ENCODE results near the gene UXT.
A peak's percentile ranks its signal among the peaks of the same experiment; 100 is the strongest.
"Not testable (repeated sequence)": the region's sequence is repeated elsewhere in the genome, so short reads cannot be mapped to it uniquely, and the experiment has no call there.

The UXT gene

GRCh38 chrX:47674776-47675175 is 15.8 kb upstream of the UXT start:
- H3K4me1 ChIP-seq (ENCODE audit: control insufficient read depth, insufficient read depth, low read length): no peaks in the 10 kb centered on the region
- no peak overlapping the region for H3K4me3 ChIP-seq (ENCODE audit: low read length)
- no peak for DNase-seq (ENCODE audit: low read depth)
- no peaks in the 10 kb centered on the region for H3K36me3 ChIP-seq (ENCODE audit: control insufficient read depth, insufficient read depth, low read length, severe bottlenecking)
- H3K27me3 ChIP-seq (replicated peaks; ENCODE audit: control insufficient read depth, insufficient read depth, low read length): peaks cover 5% of the 10 kb centered on the region
- no peak overlapping the region for H3K9ac ChIP-seq (ENCODE audit: low read length)
- peaks cover 8% of the 10 kb centered on the region for H3K9me3 ChIP-seq (ENCODE audit: control insufficient read depth, low read length)

- H3K4me3 ChIP-seq (ENCODE audit: low read length); H3K9ac ChIP-seq (ENCODE audit: low read length); H3K9me3 ChIP-seq (ENCODE audit: control insufficient read depth, low read length); DNase-seq (ENCODE audit: low read depth); H3K36me3 ChIP-seq (ENCODE audit: control insufficient read depth, insufficient read depth, low read length, severe bottlenecking); H3K27me3 ChIP-seq (replicated peaks; ENCODE audit: control insufficient read depth, insufficient read depth, low read length): not testable (repeated sequence)
- H3K4me1 ChIP-seq (ENCODE audit: control insufficient read depth, insufficient read depth, low read length): peaks cover 21% of the 10 kb centered on the region
Measured at GRCh38 chrX:47665797-47666196, 6.8 kb upstream of the UXT start.

- Histone ChIP-seq H3K4me1 (ENCODE audit: control insufficient read depth, insufficient read depth, low read length) (peaks cover 21% of the 10 kb centered on the region), H3K9ac (ENCODE audit: low read length) (no peak overlapping the region), H3K4me3 (ENCODE audit: low read length) (no peak overlapping the region), H3K36me3 (ENCODE audit: control insufficient read depth, insufficient read depth, low read length, severe bottlenecking) (no peaks in the 10 kb centered on the region), H3K27me3 (replicated peaks; ENCODE audit: control insufficient read depth, insufficient read depth, low read length) (no peaks in the 10 kb centered on the region), H3K9me3 (ENCODE audit: control insufficient read depth, low read length) (no peaks in the 10 kb centered on the region)
- peak; percentile 21 for DNase-seq (ENCODE audit: low read depth)
Measured at GRCh38 chrX:47664737-47665136, 5.8 kb upstream of the UXT start.

- H3K4me3 ChIP-seq (ENCODE audit: low read length): no peak overlapping the region
- no peaks in the 10 kb centered on the region for H3K27me3 ChIP-seq (replicated peaks; ENCODE audit: control insufficient read depth, insufficient read depth, low read length)
- no peaks in the 10 kb centered on the region for H3K9me3 ChIP-seq (ENCODE audit: control insufficient read depth, low read length)
- H3K36me3 ChIP-seq (ENCODE audit: control insufficient read depth, insufficient read depth, low read length, severe bottlenecking): peaks cover 4% of the 10 kb centered on the region
- H3K4me1 ChIP-seq (ENCODE audit: control insufficient read depth, insufficient read depth, low read length): peaks cover 24% of the 10 kb centered on the region
- H3K9ac ChIP-seq (ENCODE audit: low read length): peak overlapping the region; percentile 71
- peak; percentile 71 for DNase-seq (ENCODE audit: low read depth)
Measured at GRCh38 chrX:47662144-47662657, 3.2 kb upstream of the UXT start.

- Histone ChIP-seq H3K4me3 (ENCODE audit: low read length) (no peak overlapping the region), H3K9me3 (ENCODE audit: control insufficient read depth, low read length) (no peaks in the 10 kb centered on the region), H3K4me1 (ENCODE audit: control insufficient read depth, insufficient read depth, low read length) (peaks cover 24% of the 10 kb centered on the region), H3K9ac (ENCODE audit: low read length) (peak overlapping the region; percentile 68), H3K27me3 (replicated peaks; ENCODE audit: control insufficient read depth, insufficient read depth, low read length) (no peaks in the 10 kb centered on the region), H3K36me3 (ENCODE audit: control insufficient read depth, insufficient read depth, low read length, severe bottlenecking) (peaks cover 10% of the 10 kb centered on the region)
- no peak for DNase-seq (ENCODE audit: low read depth)
Measured at GRCh38 chrX:47661539-47661938, 2.6 kb upstream of the UXT start.

GRCh38 chrX:47659421-47659726 is 394 bp upstream of the UXT start:
- peak overlapping the region; percentile 89 for H3K4me3 ChIP-seq (ENCODE audit: low read length)
- DNase-seq (ENCODE audit: low read depth): no peak
- peaks cover 23% of the 10 kb centered on the region for H3K36me3 ChIP-seq (ENCODE audit: control insufficient read depth, insufficient read depth, low read length, severe bottlenecking)
- H3K9me3 ChIP-seq (ENCODE audit: control insufficient read depth, low read length): no peaks in the 10 kb centered on the region
- H3K4me1 ChIP-seq (ENCODE audit: control insufficient read depth, insufficient read depth, low read length): peaks cover 19% of the 10 kb centered on the region
- H3K9ac ChIP-seq (ENCODE audit: low read length): peak overlapping the region; percentile 91
- no peaks in the 10 kb centered on the region for H3K27me3 ChIP-seq (replicated peaks; ENCODE audit: control insufficient read depth, insufficient read depth, low read length)

GRCh38 chrX:47658301-47658683 is 688 bp downstream of the UXT start:
- Histone ChIP-seq H3K4me3 (ENCODE audit: low read length) (peak overlapping the region; percentile 89), H3K9ac (ENCODE audit: low read length) (peak overlapping the region; percentile 91), H3K36me3 (ENCODE audit: control insufficient read depth, insufficient read depth, low read length, severe bottlenecking) (peaks cover 29% of the 10 kb centered on the region), H3K9me3 (ENCODE audit: control insufficient read depth, low read length) (no peaks in the 10 kb centered on the region), H3K4me1 (ENCODE audit: control insufficient read depth, insufficient read depth, low read length) (peaks cover 18% of the 10 kb centered on the region), H3K27me3 (replicated peaks; ENCODE audit: control insufficient read depth, insufficient read depth, low read length) (no peaks in the 10 kb centered on the region)
- DNase-seq (ENCODE audit: low read depth): no peak

- H3K4me1 ChIP-seq (ENCODE audit: control insufficient read depth, insufficient read depth, low read length): peaks cover 20% of the 10 kb centered on the region
- DNase-seq (ENCODE audit: low read depth): no peak
- no peaks in the 10 kb centered on the region for H3K9me3 ChIP-seq (ENCODE audit: control insufficient read depth, low read length)
- H3K36me3 ChIP-seq (ENCODE audit: control insufficient read depth, insufficient read depth, low read length, severe bottlenecking): peaks cover 32% of the 10 kb centered on the region
- H3K4me3 ChIP-seq (ENCODE audit: low read length): peak overlapping the region; percentile 76
- H3K27me3 ChIP-seq (replicated peaks; ENCODE audit: control insufficient read depth, insufficient read depth, low read length): peaks cover 5% of the 10 kb centered on the region
- H3K9ac ChIP-seq (ENCODE audit: low read length): peak overlapping the region; percentile 84
Measured at GRCh38 chrX:47651043-47651905, 7.7 kb downstream of the UXT start.

GRCh38 chrX:47650164-47651042 is 8.6 kb downstream of the UXT start, which contains the start of gene ELK1:
ELK1 (minus strand) TSS chrX:47650563; CDS start chrX:47641441, 9,122 bp downstream.
- Histone ChIP-seq H3K4me3 (ENCODE audit: low read length) (peak within 1 kb of the TSS; percentile 83), H3K36me3 (ENCODE audit: control insufficient read depth, insufficient read depth, low read length, severe bottlenecking) (peaks cover 27% of the 10 kb centered on the region), H3K9ac (ENCODE audit: low read length) (peak within 1 kb of the TSS; percentile 87), H3K9me3 (ENCODE audit: control insufficient read depth, low read length) (no peaks in the 10 kb centered on the region), H3K4me1 (ENCODE audit: control insufficient read depth, insufficient read depth, low read length) (peaks cover 20% of the 10 kb centered on the region), H3K27me3 (replicated peaks; ENCODE audit: control insufficient read depth, insufficient read depth, low read length) (peaks cover 5% of the 10 kb centered on the region)
- DNase-seq (ENCODE audit: low read depth): peak; percentile 97

GRCh38 chrX:47649781-47650163 is 9.2 kb downstream of the UXT start:
- no peak for DNase-seq (ENCODE audit: low read depth)

GRCh38 chrX:47649271-47649670 is 9.7 kb downstream of the UXT start:
- no peaks in the 10 kb centered on the region for H3K9me3 ChIP-seq (ENCODE audit: control insufficient read depth, low read length)
- no peak for DNase-seq (ENCODE audit: low read depth)
- H3K9ac ChIP-seq (ENCODE audit: low read length): peak overlapping the region; percentile 87
- peaks cover 5% of the 10 kb centered on the region for H3K27me3 ChIP-seq (replicated peaks; ENCODE audit: control insufficient read depth, insufficient read depth, low read length)
- H3K36me3 ChIP-seq (ENCODE audit: control insufficient read depth, insufficient read depth, low read length, severe bottlenecking): peaks cover 21% of the 10 kb centered on the region
- H3K4me3 ChIP-seq (ENCODE audit: low read length): peak overlapping the region; percentile 83
- H3K4me1 ChIP-seq (ENCODE audit: control insufficient read depth, insufficient read depth, low read length): peaks cover 20% of the 10 kb centered on the region

More at GRCh38 chrX:47649781-47650163, 9.2 kb downstream of the UXT start:
- Histone ChIP-seq H3K4me1 (ENCODE audit: control insufficient read depth, insufficient read depth, low read length) (peaks cover 20% of the 10 kb centered on the region), H3K36me3 (ENCODE audit: control insufficient read depth, insufficient read depth, low read length, severe bottlenecking) (peaks cover 25% of the 10 kb centered on the region), H3K27me3 (replicated peaks; ENCODE audit: control insufficient read depth, insufficient read depth, low read length) (peaks cover 5% of the 10 kb centered on the region), H3K9me3 (ENCODE audit: control insufficient read depth, low read length) (no peaks in the 10 kb centered on the region), H3K4me3 (ENCODE audit: low read length) (peak overlapping the region; percentile 83), H3K9ac (ENCODE audit: low read length) (peak overlapping the region; percentile 87)

All from adipocyte (in vitro differentiated cells).